ENCODE data around the gene CBFA2T3. TPM values are rescaled to one million over a fixed set of nuclear protein-coding genes. Genes with fewer than 3 reads are reported as not detected.
"Not testable (repeated sequence)": the region's sequence is repeated elsewhere in the genome, so short reads cannot be mapped to it uniquely, and the experiment has no call there.

The CBFA2T3 gene
- total RNA-seq, 6 experiments from 2014 or later, result 2.5 to 9.8 (median 4.2) TPM

- H3K4me1 ChIP-seq, result no peaks in the 10 kb centered on the region
- WGBS (ENCODE audit: insufficient coverage, low coverage, low lambda C conversion rate, missing lambda C conversion rate), result 74% methylated on average over 3 of the region's 19 CpGs
- ATAC-seq (no peak), DNase-seq (no peak)
- H3K9me3 ChIP-seq, result no peaks in the 10 kb centered on the region
- intact Hi-C loops (cut with DNase I), result no loop called here
- no peaks in the 10 kb centered on the region for H3K36me3 ChIP-seq
- H3K4me3 ChIP-seq, result no peak overlapping the region
- TF ChIP-seq CTCF (IDR thresholded peaks at IDR 0.05) (no peak), POLR2A (IDR thresholded peaks at IDR 0.05) (no peak)
- no peak overlapping the region for H3K27ac ChIP-seq
- no peaks in the 10 kb centered on the region for H3K27me3 ChIP-seq
Measured at GRCh38 chr16:88893127-88893968, 83.7 kb downstream of the CBFA2T3 start.

GRCh38 chr16:88892065-88892464 is 84.9 kb downstream of the CBFA2T3 start:
- H3K27ac ChIP-seq, result no peak overlapping the region
- DNase-seq (no peak), ATAC-seq (no peak)
- no peak overlapping the region for H3K4me3 ChIP-seq
- 96% methylated on average over 4 of the region's 20 CpGs for WGBS (ENCODE audit: insufficient coverage, low coverage, low lambda C conversion rate, missing lambda C conversion rate)
- H3K4me1 ChIP-seq, result no peaks in the 10 kb centered on the region
- intact Hi-C loops (cut with DNase I), result no loop called here
- TF ChIP-seq CTCF (IDR thresholded peaks at IDR 0.05) (no peak), POLR2A (IDR thresholded peaks at IDR 0.05) (no peak)
- H3K27me3 ChIP-seq, result no peaks in the 10 kb centered on the region
- no peaks in the 10 kb centered on the region for H3K36me3 ChIP-seq
- no peaks in the 10 kb centered on the region for H3K9me3 ChIP-seq

GRCh38 chr16:88891083-88891482 is 85.9 kb downstream of the CBFA2T3 start:
- TF ChIP-seq POLR2A (IDR thresholded peaks at IDR 0.05) (no peak), CTCF (IDR thresholded peaks at IDR 0.05) (no peak)
- Histone ChIP-seq H3K27ac (no peak overlapping the region), H3K4me1 (no peaks in the 10 kb centered on the region), H3K4me3 (no peak overlapping the region), H3K36me3 (no peaks in the 10 kb centered on the region), H3K9me3 (no peaks in the 10 kb centered on the region), H3K27me3 (no peaks in the 10 kb centered on the region)
- ATAC-seq (no peak), DNase-seq (no peak)
- WGBS (ENCODE audit: insufficient coverage, low coverage, low lambda C conversion rate, missing lambda C conversion rate), result 93% methylated on average over 12 of the region's 16 CpGs
- intact Hi-C loops (cut with DNase I), result no loop called here

- ATAC-seq; intact Hi-C loops (cut with DNase I); H3K9me3 ChIP-seq; H3K27me3 ChIP-seq; H3K27ac ChIP-seq; H3K4me1 ChIP-seq; H3K36me3 ChIP-seq; H3K4me3 ChIP-seq; DNase-seq: not testable (repeated sequence)
- 94% methylated on average over 22 of the region's 48 CpGs for WGBS (ENCODE audit: insufficient coverage, low coverage, low lambda C conversion rate, missing lambda C conversion rate)
Measured at GRCh38 chr16:88889702-88890352, 87.2 kb downstream of the CBFA2T3 start.
